ENCODE data around the gene NUCB1. TPM values are rescaled to one million over a fixed set of nuclear protein-coding genes. Genes with fewer than 3 reads are reported as not detected.

Gene NUCB1
- total and polyA plus RNA-seq, 9 of the 15 experiments (the other 6 are each of a cell fraction or from before 2014, with no cell fraction given) = 3.1 to 153 (median 71.7) TPM

GRCh38 chr19:48896191-48896720 lies 3.9 kb upstream of the NUCB1 start (continued):
- TF ChIP-seq VEZF1 (CRISPR knock-in tag; IDR thresholded peaks at IDR 0.05) (no peak; the same call in 1 of the 2 replicates), ZNF830 (CRISPR knock-in tag; IDR thresholded peaks at IDR 0.05) (no peak), TAF1 (IDR thresholded peaks at IDR 0.05; ENCODE audit: control insufficient read depth, extremely low read depth, insufficient read depth, low read length, severe bottlenecking) (no peak), RFX1 (IDR thresholded peaks at IDR 0.05) (no peak), CREB3 (tag; conservative IDR thresholded peaks at IDR 0.05; ENCODE audit: low read depth) (no peak), FOXM1 (IDR thresholded peaks at IDR 0.05; ENCODE audit: low read depth) (no peak), FOXM1 (CRISPR knock-in tag; IDR thresholded peaks at IDR 0.05; ENCODE audit: low read depth) (no peak), E2F4 (CRISPR knock-in tag; IDR thresholded peaks at IDR 0.05; ENCODE audit: low read depth) (no peak), ZNF277 (CRISPR knock-in tag; IDR thresholded peaks at IDR 0.05; ENCODE audit: borderline replicate concordance) (no peak), ZNF175 (CRISPR knock-in tag; IDR thresholded peaks at IDR 0.05; ENCODE audit: low read depth) (no peak), POLR3G (IDR thresholded peaks at IDR 0.05; ENCODE audit: extremely low read depth, insufficient read length, insufficient replicate concordance) (no peak), CREB1 (IDR thresholded peaks at IDR 0.05) (no peak), CREB1 (CRISPR knock-in tag; IDR thresholded peaks at IDR 0.05) (no peak), CTCF (IDR thresholded peaks at IDR 0.05 in 2 of 3, conservative IDR thresholded peaks at IDR 0.05 in 1 of 3; ENCODE audit: insufficient read depth in 2 of 3, low read depth in 1 of 3, low read length in 3 of 3) (no peak), RHOXF2B (CRISPR knock-in tag; conservative IDR thresholded peaks at IDR 0.05) (no peak), NFYB (IDR thresholded peaks at IDR 0.05; ENCODE audit: extremely low read depth, insufficient read length) (no peak), ARID3A (IDR thresholded peaks at IDR 0.05; ENCODE audit: borderline replicate concordance, low read depth, low read length) (no peak)
